GM18526 (cell line): ENCODE measurements around the gene MED12L.

Experiments
- POLR2A ChIP-seq: IDR thresholded peaks from 3 replicates; pipeline ENCODE4 v1.6.1; 2011; ENCODE audit not compliant: insufficient read length; ENCODE audit errors: extremely low read depth

Gene MED12L

DNA sequence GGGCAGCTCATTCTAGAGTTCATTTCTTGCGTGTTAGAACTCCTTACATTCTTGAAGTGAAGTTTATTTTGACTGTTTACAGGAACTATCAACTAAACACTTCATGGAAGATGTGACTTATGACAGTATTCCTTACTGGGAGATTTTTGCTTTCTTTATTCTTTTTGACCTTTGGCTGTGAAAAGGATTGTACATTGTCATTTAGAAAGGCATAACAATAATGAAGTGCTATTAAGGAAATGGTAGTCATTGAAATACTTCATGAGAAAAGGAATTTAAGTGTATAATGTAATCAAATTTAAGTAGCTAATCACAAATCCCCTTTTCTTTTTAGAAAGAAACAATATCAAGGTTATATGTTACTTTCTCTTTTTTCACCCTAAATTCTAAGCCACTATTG is 181.6 kb downstream of the MED12L start:
- TF ChIP-seq POLR2A, result no peak

- no peak for TF ChIP-seq POLR2A
These were observed 183.1 kb downstream of the MED12L start for GRCh38 chr3:151268267-151269235.

GRCh38 chr3:151269631-151270030 is 184.2 kb downstream of the MED12L start:
- TF ChIP-seq POLR2A, result no peak

DNA sequence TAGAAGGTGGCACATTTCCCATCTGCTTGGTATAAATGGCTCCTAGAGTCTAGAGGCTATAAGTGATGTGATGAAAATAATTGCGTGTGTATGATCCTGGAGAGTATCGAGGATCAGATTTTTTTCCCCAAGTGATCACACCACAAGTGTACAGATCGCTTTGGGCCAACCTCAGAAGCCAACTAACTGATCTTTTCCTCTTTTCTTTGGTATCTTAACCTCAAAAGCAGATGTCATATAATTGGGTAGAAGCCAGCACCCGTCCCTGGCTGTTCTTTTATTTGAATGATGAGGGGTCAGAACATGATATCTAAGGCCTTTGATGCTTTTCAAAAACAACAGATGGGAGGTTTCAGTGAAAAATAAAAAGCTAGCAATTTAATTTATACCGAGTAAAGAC is 189.6 kb downstream of the MED12L start:
- no peak for TF ChIP-seq POLR2A

DNA sequence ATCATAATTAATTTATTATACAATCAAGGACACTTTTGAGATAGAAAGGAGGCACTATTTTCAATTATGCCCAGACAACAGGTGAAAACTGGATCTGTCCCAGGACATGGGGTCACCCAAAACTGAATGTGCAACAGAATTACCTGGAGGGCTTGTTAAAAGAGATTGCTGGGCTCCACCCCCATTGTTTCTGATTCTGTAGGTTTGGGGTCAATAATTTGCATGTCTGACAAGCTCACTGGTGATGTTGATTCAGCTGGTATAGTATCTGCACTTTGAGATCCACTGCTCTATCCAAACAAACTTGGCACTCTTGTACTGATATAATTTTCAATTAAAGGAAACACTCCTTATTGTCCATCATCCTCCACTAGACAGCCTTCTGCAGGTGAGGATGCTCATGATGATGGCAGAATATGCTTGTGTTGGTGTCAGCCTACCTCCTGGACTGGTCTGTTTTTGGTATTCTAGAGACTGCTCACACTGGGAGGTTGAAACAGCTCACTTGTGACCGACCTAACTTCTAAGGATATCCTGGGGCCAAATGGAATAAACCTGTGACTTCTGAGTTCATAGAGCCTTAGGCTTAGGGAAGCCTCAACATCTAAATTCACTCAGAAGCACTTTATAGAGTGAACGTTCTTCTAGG is 190.7 kb downstream of the MED12L start:
- TF ChIP-seq POLR2A, result no peak

- TF ChIP-seq POLR2A, result no peak
These were observed 191.2 kb downstream of the MED12L start for GRCh38 chr3:151276687-151277042.

- no peak for TF ChIP-seq POLR2A
These were observed 192.8 kb downstream of the MED12L start, which contains the start of gene P2RY14 for GRCh38 chr3:151278230-151278629. P2RY14 (minus strand) TSS chr3:151278542; CDS start chr3:151214316, 64,226 bp downstream.

DNA sequence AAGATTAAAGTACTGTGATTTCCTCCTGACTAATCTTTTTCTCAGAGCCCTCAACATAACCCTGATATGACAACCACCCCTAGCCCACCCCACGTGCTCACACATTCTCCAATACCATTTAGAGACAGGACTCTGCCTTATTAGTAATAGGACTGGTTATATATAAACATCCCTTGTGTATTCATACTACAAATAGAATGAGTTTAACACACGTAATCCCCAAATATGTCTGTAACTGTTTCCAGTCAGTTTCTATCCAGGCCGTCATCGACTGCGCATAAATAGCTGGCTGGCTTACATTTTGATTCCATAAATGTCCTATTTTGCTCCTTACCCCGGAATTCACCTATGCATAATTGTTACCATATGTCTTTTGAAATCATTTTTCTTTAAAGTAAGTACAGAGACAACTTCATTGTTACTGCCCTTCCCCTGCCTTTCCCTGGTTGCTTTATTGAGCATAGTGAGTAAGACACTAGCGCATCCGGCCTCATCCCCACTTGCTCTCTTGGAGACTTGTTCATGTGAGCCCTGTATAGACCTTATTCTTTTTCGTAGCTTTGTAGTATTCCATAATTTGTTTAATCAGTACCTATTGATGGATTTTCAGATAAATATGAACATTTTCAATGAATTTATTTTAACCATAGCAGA is 196.3 kb downstream of the MED12L start:
- no peak for TF ChIP-seq POLR2A

GRCh38 chr3:151282921-151283320 is 197.5 kb downstream of the MED12L start:
- no peak for TF ChIP-seq POLR2A

- no peak for TF ChIP-seq POLR2A
These were observed 197.9 kb downstream of the MED12L start for GRCh38 chr3:151283387-151283786.

DNA sequence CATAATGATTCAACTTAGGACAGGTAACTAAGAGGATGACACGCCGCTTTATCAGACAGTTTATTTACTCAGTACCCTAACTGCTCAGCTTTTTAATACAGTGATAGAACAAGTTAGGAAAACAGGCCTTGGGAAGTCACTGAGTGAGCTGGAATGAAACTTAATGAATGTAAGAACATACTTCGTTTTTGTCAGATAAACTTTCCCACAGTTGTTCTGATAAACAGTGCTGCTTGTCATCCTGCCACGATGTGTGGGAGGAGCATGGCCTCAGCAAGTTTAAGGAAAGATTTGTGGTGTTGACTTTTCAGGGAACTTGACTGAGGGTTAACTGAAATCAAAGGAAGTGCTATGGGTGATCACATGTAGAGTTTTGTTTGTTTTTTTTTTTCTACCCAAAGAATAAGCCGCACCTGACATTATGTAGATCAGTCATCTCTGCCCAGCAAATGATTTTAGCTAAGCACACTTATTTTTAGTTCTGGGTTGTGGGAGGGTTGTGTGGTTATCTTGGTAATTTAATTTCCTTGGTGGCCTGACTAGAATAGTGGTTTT is 198.5 kb downstream of the MED12L start:
- no peak for TF ChIP-seq POLR2A

DNA sequence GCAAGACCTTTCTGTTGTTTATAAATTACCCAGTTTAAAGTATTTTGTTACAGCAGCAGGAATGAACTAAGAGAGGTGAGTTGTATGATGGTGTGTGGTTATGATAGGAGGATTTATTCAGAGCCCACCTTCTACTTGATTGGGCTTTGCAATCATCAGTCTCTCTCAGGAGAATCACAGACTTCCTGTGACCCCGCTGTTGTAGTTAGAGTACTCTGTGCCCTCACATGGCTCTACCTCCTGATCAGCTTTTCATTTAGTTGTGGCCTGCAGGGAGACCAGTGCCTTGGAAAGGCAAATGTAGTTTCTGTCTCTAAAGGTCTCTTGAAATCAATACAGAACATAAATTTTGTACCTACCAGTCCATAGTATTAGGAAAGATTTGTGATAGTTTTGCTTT is 200.5 kb downstream of the MED12L start:
- no peak for TF ChIP-seq POLR2A

GRCh38 chr3:151289445-151289844 is 204.0 kb downstream of the MED12L start:
- no peak for TF ChIP-seq POLR2A

DNA sequence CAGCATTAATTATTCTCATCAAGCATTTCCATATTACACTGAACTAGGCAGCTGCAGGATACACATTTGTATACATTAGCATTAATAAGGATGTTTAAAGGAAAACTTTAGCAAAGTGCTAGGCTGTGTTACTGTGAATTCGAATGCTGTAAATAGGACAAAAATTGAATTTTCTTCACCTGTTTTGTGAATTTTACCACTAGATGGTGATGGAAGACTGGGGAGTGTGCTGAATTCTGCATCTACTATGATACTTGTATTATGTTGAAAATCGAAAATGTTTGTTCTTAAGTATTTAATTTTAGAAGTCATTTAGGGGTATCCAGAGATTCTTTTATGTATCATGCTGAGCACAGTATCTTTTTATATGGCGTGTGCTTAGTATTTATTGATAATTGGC is 205.2 kb downstream of the MED12L start:
- no peak for TF ChIP-seq POLR2A

DNA sequence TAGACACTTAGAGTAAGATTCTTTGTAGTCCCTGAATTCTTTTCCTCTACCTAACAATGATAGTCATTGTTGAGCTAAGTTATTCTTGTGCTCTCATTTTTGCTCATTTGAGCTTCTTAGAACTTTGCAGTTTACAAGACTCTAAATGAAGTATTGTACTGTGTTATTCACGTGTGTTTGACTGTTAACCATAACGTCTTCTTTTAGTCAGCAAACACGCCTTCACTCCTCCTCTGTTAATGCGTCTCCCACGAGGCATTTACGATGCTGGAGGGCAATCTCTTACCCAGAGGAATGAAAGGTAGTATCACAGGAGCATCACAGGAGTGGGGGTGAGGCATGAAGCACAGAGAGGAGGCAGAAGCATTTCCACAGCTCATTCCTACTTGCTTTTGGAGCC is 207.7 kb downstream of the MED12L start:
- no peak for TF ChIP-seq POLR2A
